HG03159 (cell line): ENCODE measurements around the gene CTAGE9.

ENCODE experiments used
- ATAC-seq: cut with Tn5 transposase; IDR thresholded peaks from one replicate; pipeline ENCODE4 v1.9.1; 2021; ENCODE audit warnings: mild to moderate bottlenecking, moderate library complexity; ENCODE audit not compliant: unreplicated experiment

The CTAGE9 gene

DNA sequence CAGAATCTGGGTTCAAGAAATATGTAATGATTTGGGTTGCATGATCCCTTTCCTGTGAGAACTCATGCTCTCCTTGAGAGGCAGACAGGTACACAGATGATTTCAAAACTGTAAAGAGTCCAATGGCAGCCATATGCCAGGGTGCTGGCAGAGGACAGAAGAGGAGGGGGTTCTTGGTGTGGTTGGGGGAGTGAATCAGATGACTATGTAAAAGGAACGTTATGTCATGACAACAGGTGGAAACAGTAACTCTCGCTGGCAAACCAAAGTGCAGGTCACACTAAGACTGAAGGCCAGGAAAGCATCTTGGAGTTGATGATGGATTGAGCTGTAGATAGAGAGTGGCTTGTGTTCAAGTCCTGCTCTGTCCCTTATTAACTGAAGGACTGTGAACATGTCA, 29.9 kb downstream of the CTAGE9 start:
- no peak for ATAC-seq

DNA sequence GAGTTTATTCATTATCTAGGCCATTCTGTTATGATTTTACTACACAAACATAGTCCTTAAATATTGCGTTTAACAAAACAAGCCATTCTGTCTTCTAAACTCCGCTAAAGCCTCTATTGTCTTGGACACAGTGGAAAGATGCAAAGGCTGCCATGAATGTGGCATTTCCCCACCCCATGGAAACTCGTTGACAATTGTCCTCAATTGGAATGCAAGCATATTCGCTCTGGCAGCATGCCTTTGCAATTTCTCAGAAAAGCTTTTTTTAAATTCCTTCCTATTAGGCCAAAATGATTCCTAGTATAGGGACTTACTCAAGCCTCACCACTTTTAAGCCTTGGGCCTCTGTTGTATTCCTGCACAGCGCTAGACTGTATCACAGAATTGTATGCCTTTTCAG, 32.4 kb downstream of the CTAGE9 start:
- no peak for ATAC-seq

DNA sequence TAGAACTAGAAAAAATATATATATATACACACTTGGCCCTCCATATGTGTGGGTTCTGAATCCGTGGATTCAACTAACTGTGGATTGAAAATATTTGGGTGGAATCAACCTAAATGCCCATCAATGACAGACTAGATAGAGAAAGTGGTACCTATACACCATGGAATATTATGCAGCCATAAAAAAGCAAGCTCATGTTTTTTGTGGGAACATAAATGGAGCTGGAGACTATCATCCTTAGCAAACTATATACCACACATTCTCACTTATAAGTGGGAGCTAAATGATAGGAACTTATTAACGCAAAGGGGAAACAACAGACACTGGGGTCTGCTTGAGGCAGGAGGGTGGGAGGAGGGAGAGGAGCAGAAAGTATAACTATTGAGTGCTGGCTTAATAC, 37.6 kb downstream of the CTAGE9 start:
- no peak for ATAC-seq

DNA sequence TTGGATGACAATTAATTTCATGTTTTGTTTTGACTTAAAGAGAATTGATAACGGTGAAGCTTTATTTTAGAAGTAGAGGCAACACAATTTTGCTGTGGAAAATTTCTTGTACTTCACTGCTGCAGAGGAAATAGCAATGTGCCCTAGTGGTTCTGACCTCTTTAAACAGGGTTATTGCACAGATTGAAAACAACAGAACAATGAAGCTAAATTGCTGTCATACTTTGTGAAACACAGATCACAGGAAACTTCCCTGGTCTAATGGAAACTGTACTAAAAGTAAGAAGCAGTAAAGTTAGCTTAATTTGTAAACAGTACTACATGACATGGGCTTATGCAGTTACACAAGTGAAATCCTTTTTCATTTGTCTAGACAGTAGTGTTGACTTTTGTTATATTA, 40.9 kb downstream of the CTAGE9 start:
- ATAC-seq: no peak

DNA sequence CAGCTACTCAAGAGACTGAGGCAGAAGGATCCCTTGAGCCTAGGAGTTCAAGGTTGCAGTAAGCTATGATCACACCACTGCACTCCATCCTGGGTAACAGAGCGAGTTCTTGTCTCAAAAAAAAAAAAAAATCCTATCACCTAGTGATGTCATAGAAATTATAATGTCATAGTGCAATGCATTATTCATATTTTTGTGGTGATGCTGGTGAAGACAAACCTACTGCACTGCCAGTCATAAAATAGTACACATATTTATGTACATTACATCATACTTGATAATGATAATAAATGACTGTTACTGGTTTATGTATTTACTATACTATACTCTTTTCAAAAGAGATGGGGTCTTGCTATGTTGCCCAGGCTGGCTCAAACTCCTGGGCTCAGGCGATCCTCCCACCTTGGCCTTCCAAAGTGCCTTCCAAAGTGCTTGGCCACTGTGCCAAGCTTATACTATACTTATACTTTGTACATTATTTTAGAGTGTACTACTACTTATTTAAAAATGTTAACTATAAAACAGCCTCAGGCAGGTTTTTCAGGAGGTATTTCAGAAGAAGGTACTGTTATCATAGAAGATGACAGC, 47.1 kb downstream of the CTAGE9 start:
- no peak for ATAC-seq

DNA sequence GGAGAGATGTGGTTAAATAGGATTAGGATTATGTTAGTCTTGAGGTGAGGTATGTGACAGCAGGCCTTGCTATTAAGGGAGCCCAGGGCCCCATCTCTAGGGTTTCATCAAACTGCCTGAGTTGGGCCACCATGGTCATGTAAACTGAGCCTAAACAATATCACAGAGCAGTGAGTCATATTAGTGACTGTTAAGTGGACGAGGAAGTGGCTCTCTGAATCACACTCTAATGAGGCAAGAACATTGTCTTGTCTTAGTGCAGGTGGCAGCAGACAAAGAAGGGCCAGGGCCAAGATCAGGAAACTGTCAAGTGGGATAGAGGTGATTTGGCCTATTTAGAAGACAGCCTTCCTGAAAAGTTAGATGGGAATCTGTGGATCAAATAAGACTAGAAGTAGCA, 50.6 kb downstream of the CTAGE9 start:
- no peak for ATAC-seq
